Activated CD4-positive, CD25-positive, alpha-beta regulatory T cell (primary cell): Measurements from ENCODE around the gene RPTN.
"Not testable (repeated sequence)": the region's sequence is repeated elsewhere in the genome, so short reads cannot be mapped to it uniquely, and the experiment has no call there.

ENCODE experiments used
- DNase-seq, 4 experiments: peaks; one replicate each; lab custom pipeline; 2025; lab: John Stamatoyannopoulos, UW

The RPTN gene

GRCh38 chr1:152164517-152165136 is 5.6 kb upstream of the RPTN start:
- DNase-seq = no peak

GRCh38 chr1:152162792-152163463 is 3.9 kb upstream of the RPTN start:
- DNase-seq = no peak

- DNase-seq = no peak
These were observed 1.5 kb upstream of the RPTN start for GRCh38 chr1:152160576-152160975.

GRCh38 chr1:152153996-152154395 is 5.0 kb downstream of the RPTN start:
- no peak for DNase-seq

DNA sequence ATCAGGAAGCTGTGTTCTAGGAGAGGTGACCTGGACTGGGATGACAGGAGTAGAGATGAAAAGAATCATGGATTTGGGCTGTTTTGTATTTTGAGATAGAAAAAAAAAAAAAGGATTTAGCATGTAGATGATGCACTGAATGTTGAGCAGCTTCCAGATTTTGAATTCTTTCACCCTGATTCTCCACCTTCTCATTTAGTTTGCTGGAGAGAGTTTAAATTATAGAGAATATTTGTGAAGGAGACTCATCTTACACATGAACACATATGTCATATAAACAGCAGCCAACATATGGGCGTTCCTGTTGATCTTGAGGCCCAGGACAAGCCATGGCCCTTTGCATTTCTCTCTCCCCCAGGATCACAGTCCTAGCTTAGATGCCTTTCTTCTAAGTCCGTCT is 7.4 kb downstream of the RPTN start:
- no peak for DNase-seq

DNA sequence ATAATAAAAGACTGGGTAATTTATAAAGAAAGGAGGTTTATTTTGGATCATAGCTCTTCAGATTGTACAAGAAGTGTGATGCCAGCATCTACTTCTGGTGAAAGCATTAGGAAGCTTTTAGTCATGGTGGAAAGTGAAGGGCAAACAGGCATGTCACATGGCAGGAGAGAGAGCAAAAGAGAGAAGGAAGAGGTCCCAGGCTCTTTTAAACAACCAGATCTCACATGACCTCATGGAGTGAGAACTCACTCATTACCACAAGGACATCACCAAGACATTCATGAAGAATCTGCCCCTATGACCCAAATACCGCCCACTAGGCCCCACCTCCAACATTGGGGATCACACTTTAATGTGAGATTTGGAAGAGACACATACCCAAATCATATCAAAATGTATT is 10.0 kb downstream of the RPTN start:
- DNase-seq = no peak

GRCh38 chr1:152148051-152148450 is 11.0 kb downstream of the RPTN start:
- DNase-seq = no peak

GRCh38 chr1:152145769-152146168 is 13.3 kb downstream of the RPTN start:
- no peak for DNase-seq

DNA sequence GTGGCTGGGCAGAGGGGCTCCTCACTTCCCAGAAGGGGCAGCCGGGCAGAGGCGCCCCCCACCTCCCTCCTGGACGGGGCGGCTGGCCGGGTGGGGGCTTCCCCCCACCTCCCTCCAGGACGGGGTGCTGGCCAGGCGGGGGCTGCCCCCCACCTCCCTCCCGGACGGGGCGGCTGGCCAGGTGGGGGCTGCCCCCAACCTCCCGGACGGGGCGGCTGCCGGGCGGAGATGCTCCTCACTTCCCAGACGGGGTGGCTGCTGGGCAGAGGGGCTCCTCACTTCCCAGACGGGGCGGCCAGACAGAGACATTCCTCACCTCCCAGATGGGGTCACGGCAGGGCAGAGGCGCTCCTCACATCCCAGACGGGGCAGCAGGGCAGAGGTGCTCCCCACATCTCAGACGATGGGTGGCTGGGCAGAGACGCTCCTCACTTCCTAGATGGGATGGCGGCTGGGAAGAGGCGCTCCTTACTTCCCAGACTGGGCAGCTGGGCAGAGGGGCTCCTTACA is 14.3 kb downstream of the RPTN start:
- DNase-seq = not testable (repeated sequence)

DNA sequence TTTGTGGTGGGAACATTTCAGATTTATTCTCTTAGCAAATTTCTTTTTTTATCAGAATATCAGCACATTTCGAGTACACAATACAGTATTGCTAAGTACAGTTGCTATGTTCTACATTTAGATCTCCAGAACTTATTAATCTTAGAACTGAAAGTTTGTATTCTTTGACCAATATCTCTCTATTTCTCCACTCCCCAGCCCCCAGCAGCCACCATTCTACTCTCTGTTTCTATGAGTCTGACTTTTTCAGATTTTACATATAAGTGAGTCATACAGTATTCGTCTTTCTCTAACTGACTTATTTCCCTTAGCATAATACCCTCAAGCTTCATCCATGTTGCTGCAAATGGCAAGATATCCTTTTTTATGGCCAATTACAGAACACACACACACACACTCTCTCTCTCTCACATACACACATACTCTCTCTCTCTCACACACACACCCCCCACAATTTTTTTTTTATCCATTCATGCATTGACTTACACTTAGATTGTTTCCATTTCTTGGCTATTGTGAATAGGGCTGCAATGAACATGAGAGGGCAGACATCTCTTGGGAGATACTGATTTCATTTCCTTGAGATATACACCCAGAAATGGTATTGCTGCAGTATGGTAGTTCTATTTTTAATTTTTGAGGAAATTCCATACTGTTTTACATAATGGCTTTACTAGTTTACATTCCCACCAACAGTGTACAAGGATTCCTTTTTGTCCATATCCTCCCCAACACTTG is 15.7 kb downstream of the RPTN start:
- no peak for DNase-seq

DNA sequence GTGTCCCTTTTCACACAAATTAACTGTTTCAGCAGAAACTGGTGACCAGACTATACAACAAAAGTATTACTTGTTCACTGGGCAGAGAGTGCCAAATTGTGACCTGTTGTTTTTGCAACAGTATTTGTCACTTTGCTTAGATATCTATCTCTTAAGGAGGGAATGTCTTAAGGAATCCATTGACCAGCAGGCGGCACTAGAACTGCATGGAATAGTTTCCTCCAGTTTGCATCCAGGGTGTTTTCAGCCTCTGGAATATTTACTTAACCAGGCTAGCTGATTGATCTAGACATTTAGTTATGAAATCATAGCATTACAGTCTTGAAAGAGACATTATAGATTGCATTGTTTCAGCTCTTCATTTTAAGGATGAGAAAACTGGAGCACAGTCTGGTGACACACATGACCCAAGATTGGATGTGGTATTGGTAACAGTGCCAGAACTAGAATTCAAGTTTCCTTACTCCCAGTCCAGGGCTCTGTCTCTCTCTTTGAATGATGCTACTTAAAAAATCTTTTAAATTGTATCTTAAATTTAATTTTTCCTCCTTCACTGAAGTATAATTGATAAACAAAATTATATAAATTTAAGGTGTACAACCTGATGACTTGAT is 16.9 kb downstream of the RPTN start:
- DNase-seq = peak in 1 of 4 experiments; percentile 3

GRCh38 chr1:152137215-152137614 is 21.8 kb downstream of the RPTN start:
- DNase-seq = no peak

- no peak for DNase-seq
These were observed 28.8 kb downstream of the RPTN start for GRCh38 chr1:152130186-152130585.

DNA sequence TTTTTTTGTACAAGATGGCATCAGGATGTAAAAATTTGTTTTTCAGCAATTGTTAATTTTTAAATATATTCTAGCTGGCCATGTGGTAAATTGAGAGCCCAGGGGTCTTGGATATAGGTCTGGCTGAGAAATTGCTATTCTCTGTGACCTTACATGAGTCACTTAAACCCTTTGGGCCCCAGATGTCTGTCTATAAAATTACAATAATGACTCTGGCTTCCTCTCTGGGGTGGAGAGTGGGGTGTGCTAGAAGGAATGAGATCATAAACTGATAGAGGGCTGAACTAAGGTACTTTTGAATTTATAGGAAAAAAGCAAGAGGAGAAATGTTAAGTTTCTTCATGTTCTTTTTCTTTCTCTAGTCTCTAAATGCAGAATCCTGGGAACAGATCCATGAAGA is 31.4 kb downstream of the RPTN start:
- no peak for DNase-seq

- no peak for DNase-seq
These were observed 33.1 kb downstream of the RPTN start for GRCh38 chr1:152125834-152126443.

- DNase-seq = no peak
These were observed 40.1 kb downstream of the RPTN start for GRCh38 chr1:152118915-152119314.

GRCh38 chr1:152115344-152115743 is 43.7 kb downstream of the RPTN start, which contains the start of gene TCHH:
Gene TCHH, minus strand, starts transcription at chr1:152115444. Its CDS starts 1,364 bp downstream, at chr1:152114080.
- no peak for DNase-seq

DNA sequence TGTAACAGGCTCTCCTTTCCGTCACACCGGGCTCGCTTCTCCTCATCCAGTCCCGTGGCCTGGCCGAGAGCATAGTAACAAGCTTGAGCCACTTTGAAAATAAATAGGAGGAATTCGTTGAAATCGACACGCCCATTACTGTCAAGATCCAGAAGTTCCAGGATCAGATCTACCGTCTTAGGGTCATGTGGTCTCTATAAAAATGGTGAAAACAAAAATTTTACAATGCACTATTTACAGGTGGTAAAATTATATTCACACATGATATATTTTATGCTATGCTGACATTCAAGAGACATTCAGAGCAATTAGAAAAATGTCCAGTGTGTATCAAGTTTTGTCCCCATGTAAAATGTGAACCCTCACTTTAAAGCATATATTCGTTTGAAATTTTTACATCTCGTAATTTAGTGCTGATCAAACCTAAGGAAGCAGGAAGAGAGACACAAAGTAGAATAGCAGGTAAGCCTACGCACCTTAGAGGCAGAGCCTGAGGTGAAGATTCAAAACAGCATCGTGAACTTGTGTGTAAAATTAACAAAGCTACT is 46.1 kb downstream of the RPTN start:
- DNase-seq = no peak

DNA sequence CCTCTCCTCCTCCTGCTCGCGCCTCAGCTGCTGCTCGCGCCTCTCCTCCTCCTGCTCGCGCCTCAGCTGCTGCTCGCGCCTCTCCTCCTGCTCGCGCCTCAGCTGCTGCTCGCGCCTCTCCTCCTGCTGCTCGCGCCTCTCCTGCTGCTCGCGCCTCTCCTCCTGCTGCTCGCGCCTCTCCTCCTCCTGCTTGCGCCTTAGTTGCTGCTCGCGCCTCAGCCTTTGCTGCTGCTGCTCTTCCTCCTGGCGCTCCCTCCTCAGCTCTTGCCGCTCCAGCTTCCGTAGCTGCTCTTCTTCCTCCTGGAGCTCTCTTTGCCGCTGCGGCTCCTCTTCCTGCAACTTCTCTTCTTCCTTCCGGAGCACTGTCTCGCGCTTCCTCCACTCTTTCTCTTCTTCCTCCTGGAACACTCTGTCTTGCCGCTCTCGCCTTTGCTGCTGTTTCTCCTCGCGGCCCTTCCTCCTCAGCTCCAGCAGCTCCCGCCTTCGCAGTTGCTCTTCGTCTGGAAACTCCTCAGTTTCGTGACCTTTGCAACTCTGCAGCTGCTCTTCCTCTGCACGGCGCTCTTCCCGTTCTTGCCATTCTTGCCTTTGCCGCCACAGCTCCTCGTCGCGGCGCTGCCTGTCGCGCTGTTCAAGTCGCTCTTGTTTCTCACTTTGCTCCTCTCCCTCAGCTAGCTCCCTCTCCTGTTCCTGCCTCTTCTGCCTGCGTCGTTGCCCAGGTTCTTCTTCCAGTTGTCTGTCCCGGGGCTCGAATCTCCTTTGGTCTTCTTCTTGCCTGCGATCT is 46.7 kb downstream of the RPTN start:
- no peak for DNase-seq

GRCh38 chr1:152111515-152111968 is 47.5 kb downstream of the RPTN start:
- no peak for DNase-seq
